Stimulated activated CD4-positive, alpha-beta T cell treated with anti-CD3 and anti-CD28 coated beads, Interleukin-4, amount 100 ng/mL, for 48 hours (primary cell): Measurements from ENCODE around the gene RIPOR2.
"Not testable (repeated sequence)": the region's sequence is repeated elsewhere in the genome, so short reads cannot be mapped to it uniquely, and the experiment has no call there.

Source experiments
- DNase-seq, 2 donors: peaks; one replicate each; pipeline ENCODE4 v3.0.0-alpha.2; 2020; ENCODE audit warnings: low read depth in 2 of 2

The RIPOR2 gene

GRCh38 chr6:24877747-24878146 lies 58.0 kb downstream of the RIPOR2 start:
- not testable (repeated sequence) for DNase-seq

- DNase-seq = no peak
Measured at GRCh38 chr6:24876499-24877465, 59.0 kb downstream of the RIPOR2 start.

- DNase-seq = no peak
Measured at GRCh38 chr6:24875534-24875901, 60.2 kb downstream of the RIPOR2 start.

- no peak for DNase-seq
Measured at GRCh38 chr6:24874776-24875533, 60.8 kb downstream of the RIPOR2 start.

- DNase-seq = no peak
Measured at GRCh38 chr6:24874128-24874527, 61.6 kb downstream of the RIPOR2 start.

- DNase-seq = no peak
Measured at GRCh38 chr6:24872779-24873178, 63.0 kb downstream of the RIPOR2 start.

- DNase-seq = no peak
Measured at GRCh38 chr6:24868765-24869164, 67.0 kb downstream of the RIPOR2 start.

- DNase-seq = no peak
Measured at GRCh38 chr6:24867104-24867703, 68.6 kb downstream of the RIPOR2 start.

- DNase-seq = no peak
Measured at GRCh38 chr6:24865161-24865560, 70.6 kb downstream of the RIPOR2 start.

- DNase-seq = no peak
Measured at GRCh38 chr6:24864343-24864742, 71.4 kb downstream of the RIPOR2 start.

- no peak for DNase-seq
Measured at GRCh38 chr6:24861934-24862333, 73.8 kb downstream of the RIPOR2 start.

- DNase-seq = no peak
Measured at GRCh38 chr6:24859608-24860200, 76.1 kb downstream of the RIPOR2 start.

- no peak for DNase-seq
Measured at GRCh38 chr6:24859132-24859531, 76.6 kb downstream of the RIPOR2 start.

GRCh38 chr6:24858177-24858653 lies 77.5 kb downstream of the RIPOR2 start:
- DNase-seq = no peak

GRCh38 chr6:24856901-24857670 lies 78.7 kb downstream of the RIPOR2 start:
- no peak for DNase-seq

GRCh38 chr6:24856246-24856599 lies 79.5 kb downstream of the RIPOR2 start:
- DNase-seq = no peak

GRCh38 chr6:24855395-24856245 lies 80.1 kb downstream of the RIPOR2 start:
- peak; percentile 39 to 49 for DNase-seq

- DNase-seq = no peak
Measured at GRCh38 chr6:24854077-24854666, 81.6 kb downstream of the RIPOR2 start.

GRCh38 chr6:24851086-24851485 lies 84.7 kb downstream of the RIPOR2 start:
- no peak for DNase-seq

- DNase-seq = no peak
Measured at GRCh38 chr6:24849713-24850112, 86.0 kb downstream of the RIPOR2 start.
